Muscle of leg (tissue), 11 donors: ENCODE results near the gene OSER1. TPM values are rescaled to one million over a fixed set of nuclear protein-coding genes. Genes with fewer than 3 reads are reported as not detected.
A peak's percentile ranks its signal among the peaks of the same experiment; 100 is the strongest.
"Not testable (repeated sequence)": the region's sequence is repeated elsewhere in the genome, so short reads cannot be mapped to it uniquely, and the experiment has no call there.

ENCODE experiments used
- DNase-seq: peaks from one replicate; pipeline ENCODE4 v3.0.0; 2013
- H3K27ac ChIP-seq: one replicate; pipeline ENCODE4 v1.5.1; 2013; ENCODE audit warnings: mild to moderate bottlenecking, low read length, control low read depth
- H3K27me3 ChIP-seq: one replicate; pipeline ENCODE4 v1.6.1; 2013; ENCODE audit warnings: low read length; ENCODE audit not compliant: control insufficient read depth, insufficient read depth
- H3K36me3 ChIP-seq: one replicate; pipeline ENCODE4 v1.6.1; 2013; ENCODE audit warnings: low read length; ENCODE audit not compliant: control insufficient read depth, insufficient read depth
- H3K4me1 ChIP-seq: one replicate; pipeline ENCODE4 v1.6.1; 2013; ENCODE audit warnings: low read length; ENCODE audit not compliant: control insufficient read depth, insufficient read depth
- H3K4me3 ChIP-seq: one replicate; pipeline ENCODE4 v1.5.1; 2013; ENCODE audit warnings: low read length, control low read depth
- H3K9me3 ChIP-seq: replicated peaks from 2 replicates; pipeline ENCODE4 v1.6.1; 2013; ENCODE audit warnings: low read depth, low read length; ENCODE audit not compliant: control insufficient read depth
- WGBS: methylation state at CpG from one replicate; pipeline ENCODE4 v1.1.5; 2013; ENCODE audit warnings: missing lambda C conversion rate; ENCODE audit not compliant: insufficient coverage; 5-methylcytosine and 5-hydroxymethylcytosine counted together
- polyA plus RNA-seq, 8 donors: library from polyadenylated mRNA; unstranded; fragments of 120-200 nt; gene quantifications; one replicate each; pipeline versions ENCODE4 v1.2.1 to v1.2.3, GENCODE V29; 2013; ENCODE audit warnings: inconsistent platforms in 1 of 8, low replicate concordance in 1 of 8; ENCODE audit not compliant: insufficient read length in 8 of 8, insufficient read depth in 1 of 8
- total RNA-seq: library from RNA; stranded (reverse); fragments of 120-200 nt; gene quantifications from one replicate; pipeline ENCODE4 v1.2.4, GENCODE V29; 2013

Gene OSER1
- total and polyA plus RNA-seq, 9 donors, result 24.3 to 31.0 (median 27.4) TPM

GRCh38 chr20:44195605-44196004 lies 15.0 kb downstream of the OSER1 start:
- peaks cover 25% of the 10 kb centered on the region for H3K36me3 ChIP-seq
- no peak overlapping the region for H3K4me3 ChIP-seq
- no peaks in the 10 kb centered on the region for H3K27me3 ChIP-seq
- no peak for DNase-seq
- H3K9me3 ChIP-seq, result no peaks in the 10 kb centered on the region
- no CpG with 5 or more reads among the region's 1 CpG for WGBS
- H3K27ac ChIP-seq, result no peak overlapping the region
- no peaks in the 10 kb centered on the region for H3K4me1 ChIP-seq

- Histone ChIP-seq H3K27me3 (no peaks in the 10 kb centered on the region), H3K9me3 (no peaks in the 10 kb centered on the region), H3K36me3 (peaks cover 12% of the 10 kb centered on the region), H3K4me1 (peaks cover 6% of the 10 kb centered on the region), H3K27ac (no peak overlapping the region), H3K4me3 (no peak overlapping the region)
- no CpG with 5 or more reads among the region's 2 CpGs for WGBS
- no peak for DNase-seq
Observed at GRCh38 chr20:44193801-44194200, 16.8 kb downstream of the OSER1 start.

- not testable (repeated sequence) for H3K9me3 ChIP-seq, H3K4me3 ChIP-seq, H3K36me3 ChIP-seq, DNase-seq, H3K27ac ChIP-seq, H3K27me3 ChIP-seq
- WGBS, result 100% methylated on average over 1 of the region's 5 CpGs
- H3K4me1 ChIP-seq, result peaks cover 22% of the 10 kb centered on the region
Observed at GRCh38 chr20:44191640-44192039, 18.9 kb downstream of the OSER1 start.

GRCh38 chr20:44190197-44190852 lies 20.2 kb downstream of the OSER1 start:
- H3K4me3 ChIP-seq, H3K27ac ChIP-seq, H3K36me3 ChIP-seq, H3K9me3 ChIP-seq: not testable (repeated sequence)
- Histone ChIP-seq H3K4me1 (peaks cover 22% of the 10 kb centered on the region), H3K27me3 (peaks cover 11% of the 10 kb centered on the region)
- WGBS, result 41% methylated on average over 4 of the region's 15 CpGs
- peak; percentile 74 for DNase-seq

GRCh38 chr20:44188752-44189151 lies 21.8 kb downstream of the OSER1 start:
- H3K27me3 ChIP-seq, result peaks cover 11% of the 10 kb centered on the region
- H3K27ac ChIP-seq, result peak overlapping the region; percentile 21

GRCh38 chr20:44187772-44188709 lies 22.5 kb downstream of the OSER1 start:
- peak overlapping the region; percentile 71 for H3K4me3 ChIP-seq
- H3K27ac ChIP-seq, result peak overlapping the region; percentile 93
- H3K4me1 ChIP-seq, result peaks cover 26% of the 10 kb centered on the region
- H3K9me3 ChIP-seq, result no peaks in the 10 kb centered on the region
- no peak for DNase-seq
- H3K27me3 ChIP-seq, result peaks cover 11% of the 10 kb centered on the region
- WGBS, result 65% methylated on average over 2 of the region's 8 CpGs
- no peaks in the 10 kb centered on the region for H3K36me3 ChIP-seq

More at GRCh38 chr20:44188752-44189151, 21.8 kb downstream of the OSER1 start:
- H3K4me1 ChIP-seq, result peaks cover 22% of the 10 kb centered on the region
- WGBS, result 20% methylated on average over 1 of the region's 6 CpGs
- DNase-seq, result no peak
- no peak overlapping the region for H3K4me3 ChIP-seq
- H3K36me3 ChIP-seq, result no peaks in the 10 kb centered on the region
- H3K9me3 ChIP-seq, result no peaks in the 10 kb centered on the region

- Histone ChIP-seq H3K36me3 (no peaks in the 10 kb centered on the region), H3K27ac (peak within 1 kb of the TSS; percentile 93), H3K4me3 (peak within 1 kb of the TSS; percentile 71), H3K27me3 (peaks cover 11% of the 10 kb centered on the region), H3K4me1 (peaks cover 32% of the 10 kb centered on the region), H3K9me3 (no peaks in the 10 kb centered on the region)
- WGBS, result 0% methylated on average over 9 of the region's 24 CpGs
- DNase-seq, result peak; percentile 80
Observed at GRCh38 chr20:44187054-44187771, 23.4 kb downstream of the OSER1 start, which contains the start of gene JPH2. Gene JPH2, minus strand, starts transcription at chr20:44187188. Its CDS starts 483 bp downstream, at chr20:44186705.

GRCh38 chr20:44186674-44187053 lies 23.9 kb downstream of the OSER1 start:
- H3K36me3 ChIP-seq, result no peaks in the 10 kb centered on the region
- 26% methylated on average over 11 of the region's 14 CpGs for WGBS
- H3K27me3 ChIP-seq, result peaks cover 11% of the 10 kb centered on the region
- H3K4me1 ChIP-seq, result peaks cover 37% of the 10 kb centered on the region
- peak overlapping the region; percentile 93 for H3K27ac ChIP-seq
- peak overlapping the region; percentile 71 for H3K4me3 ChIP-seq
- no peaks in the 10 kb centered on the region for H3K9me3 ChIP-seq
- no peak for DNase-seq

GRCh38 chr20:44186201-44186600 lies 24.4 kb downstream of the OSER1 start:
- Histone ChIP-seq H3K4me1 (peaks cover 41% of the 10 kb centered on the region), H3K9me3 (no peaks in the 10 kb centered on the region), H3K27ac (peak overlapping the region; percentile 93), H3K36me3 (no peaks in the 10 kb centered on the region), H3K27me3 (peaks cover 11% of the 10 kb centered on the region), H3K4me3 (peak overlapping the region; percentile 71)
- 79% methylated on average over 13 of the region's 14 CpGs for WGBS
- no peak for DNase-seq

- 93% methylated on average over 4 of the region's 4 CpGs for WGBS
- H3K27me3 ChIP-seq, result peaks cover 11% of the 10 kb centered on the region
- peaks cover 45% of the 10 kb centered on the region for H3K4me1 ChIP-seq
- no peaks in the 10 kb centered on the region for H3K9me3 ChIP-seq
- H3K4me3 ChIP-seq, result peak overlapping the region; percentile 71
- peak overlapping the region; percentile 74 for H3K27ac ChIP-seq
- no peak for DNase-seq
- H3K36me3 ChIP-seq, result no peaks in the 10 kb centered on the region
Observed at GRCh38 chr20:44185574-44185973, 25.0 kb downstream of the OSER1 start.
